ENCODE data around the gene VAV2. TPM values are rescaled to one million over a fixed set of nuclear protein-coding genes. Genes with fewer than 3 reads are reported as not detected.

The VAV2 gene
- total RNA-seq, 3 donors from 2014 or later (not counting 1 experiment from before 2014, with no cell fraction given): 3.9 to 5.1 (median 4.8) TPM

DNA sequence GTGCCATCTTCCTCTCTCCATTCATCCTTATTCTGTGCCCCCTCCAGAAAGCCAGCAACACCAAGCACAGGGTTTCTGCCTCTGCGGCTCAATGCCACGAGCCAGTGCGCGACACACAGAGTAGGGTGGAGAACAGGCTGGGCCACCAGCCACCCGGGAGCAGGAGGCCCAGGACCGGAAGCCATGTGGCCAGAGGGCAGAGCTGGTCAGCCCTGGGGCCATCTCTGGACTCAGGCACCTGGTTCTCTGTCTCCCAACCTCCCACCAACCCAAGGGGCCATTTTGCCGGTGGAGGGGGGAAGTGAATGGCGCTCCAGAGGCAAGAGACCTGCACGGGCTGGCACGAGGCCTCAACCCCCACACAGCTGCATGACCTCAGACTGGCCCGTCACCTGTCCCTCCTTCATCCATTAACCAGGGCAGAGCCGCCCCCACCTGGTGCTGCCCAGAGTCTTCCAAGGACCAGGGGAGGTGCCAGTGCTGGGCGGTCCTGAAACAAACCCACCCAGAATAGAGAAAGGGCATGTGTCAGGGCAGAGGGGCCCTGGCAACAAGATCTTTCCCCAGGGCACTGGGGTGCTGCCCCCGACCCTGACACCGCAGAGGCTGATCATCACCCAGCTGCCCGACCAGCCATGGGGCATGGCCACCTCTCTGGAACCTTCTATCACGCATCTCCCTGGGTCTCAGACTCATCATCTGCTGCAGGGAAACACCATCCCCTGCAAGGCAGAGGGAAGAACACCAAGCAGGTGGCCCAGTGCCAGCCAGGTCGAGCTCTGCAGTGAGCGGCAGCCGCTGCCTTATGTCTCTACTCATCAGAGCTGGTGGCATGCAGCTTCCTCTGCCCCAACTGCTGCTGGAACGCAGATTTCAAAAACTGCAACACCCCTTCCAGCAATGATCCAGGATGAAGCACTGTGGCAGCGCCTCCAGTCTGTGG, 11.9 kb downstream of the VAV2 start:
- H3K4me3 Mint-ChIP-seq: no peak overlapping the region
- intact Hi-C loops (cut with micrococcal nuclease): no loop called here
- ATAC-seq (no peak), DNase-seq (no peak)
- H3K27ac Mint-ChIP-seq: no peak overlapping the region
- no peaks in the 10 kb centered on the region for H3K9me3 ChIP-seq (ENCODE audit: control insufficient read depth, insufficient read depth, low read length)
- H3K4me1 ChIP-seq (ENCODE audit: control insufficient read depth, insufficient read depth, low read length): peaks cover 13% of the 10 kb centered on the region
- TF ChIP-seq, protein P1, sequence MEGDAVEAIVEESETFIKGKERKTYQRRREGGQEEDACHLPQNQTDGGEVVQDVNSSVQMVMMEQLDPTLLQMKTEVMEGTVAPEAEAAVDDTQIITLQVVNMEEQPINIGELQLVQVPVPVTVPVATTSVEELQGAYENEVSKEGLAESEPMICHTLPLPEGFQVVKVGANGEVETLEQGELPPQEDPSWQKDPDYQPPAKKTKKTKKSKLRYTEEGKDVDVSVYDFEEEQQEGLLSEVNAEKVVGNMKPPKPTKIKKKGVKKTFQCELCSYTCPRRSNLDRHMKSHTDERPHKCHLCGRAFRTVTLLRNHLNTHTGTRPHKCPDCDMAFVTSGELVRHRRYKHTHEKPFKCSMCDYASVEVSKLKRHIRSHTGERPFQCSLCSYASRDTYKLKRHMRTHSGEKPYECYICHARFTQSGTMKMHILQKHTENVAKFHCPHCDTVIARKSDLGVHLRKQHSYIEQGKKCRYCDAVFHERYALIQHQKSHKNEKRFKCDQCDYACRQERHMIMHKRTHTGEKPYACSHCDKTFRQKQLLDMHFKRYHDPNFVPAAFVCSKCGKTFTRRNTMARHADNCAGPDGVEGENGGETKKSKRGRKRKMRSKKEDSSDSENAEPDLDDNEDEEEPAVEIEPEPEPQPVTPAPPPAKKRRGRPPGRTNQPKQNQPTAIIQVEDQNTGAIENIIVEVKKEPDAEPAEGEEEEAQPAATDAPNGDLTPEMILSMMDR (IDR thresholded peaks at IDR 0.05): no peak
- no peaks in the 10 kb centered on the region for H3K36me3 Mint-ChIP-seq
- no peaks in the 10 kb centered on the region for H3K27me3 Mint-ChIP-seq (ENCODE audit: low read depth in 2 of 2)
- no peaks in the 10 kb centered on the region for H3K4me1 Mint-ChIP-seq
- no peaks in the 10 kb centered on the region for H3K27me3 ChIP-seq (ENCODE audit: control insufficient read depth, insufficient read depth, low read length)
- WGBS (ENCODE audit: insufficient coverage): 87% methylated on average over 22 of the region's 22 CpGs
- no peaks in the 10 kb centered on the region for H3K9me3 Mint-ChIP-seq
- no peak overlapping the region for H3K27ac ChIP-seq (ENCODE audit: low read length)
- no peaks in the 10 kb centered on the region for H3K36me3 ChIP-seq (ENCODE audit: control insufficient read depth, insufficient read depth, low read length)
- H3K4me3 ChIP-seq (ENCODE audit: low read length): no peak overlapping the region

DNA sequence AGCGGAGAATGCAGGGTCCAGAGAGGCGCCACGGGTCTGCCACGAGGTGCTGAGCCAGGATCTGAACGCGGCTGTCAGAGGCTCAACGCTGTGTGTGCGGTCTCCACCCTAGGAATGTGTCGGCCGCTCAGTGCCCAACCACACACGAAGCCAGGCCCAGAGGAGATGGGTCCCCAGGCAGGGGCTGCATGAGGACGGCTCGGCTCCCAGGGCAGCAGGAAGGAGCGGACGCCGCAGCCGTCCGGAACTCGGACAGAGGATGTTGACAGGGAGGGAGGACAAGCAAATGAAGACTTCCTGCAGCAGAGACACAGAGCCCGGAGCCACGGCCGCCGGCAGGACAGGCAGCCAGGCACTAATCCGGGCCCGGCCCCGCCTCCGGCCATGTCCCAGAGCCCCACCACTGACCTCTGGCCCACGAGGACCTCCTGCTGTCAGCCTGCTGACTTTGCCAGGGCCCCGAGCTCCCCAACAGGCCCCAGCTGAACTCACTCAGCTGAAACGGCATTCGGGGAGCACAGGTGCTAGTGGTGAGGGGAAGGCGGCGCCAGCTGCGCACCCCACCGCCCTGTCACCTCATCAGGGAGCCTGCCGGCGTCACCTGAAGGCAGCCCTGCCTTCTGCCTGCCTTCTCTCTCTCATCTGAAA, 12.7 kb downstream of the VAV2 start:
- Histone ChIP-seq H3K36me3 (ENCODE audit: control insufficient read depth, insufficient read depth, low read length) (no peaks in the 10 kb centered on the region), H3K27ac (ENCODE audit: low read length) (no peak overlapping the region), H3K4me1 (ENCODE audit: control insufficient read depth, insufficient read depth, low read length) (peaks cover 14% of the 10 kb centered on the region), H3K4me3 (ENCODE audit: low read length) (no peak overlapping the region), H3K27me3 (ENCODE audit: control insufficient read depth, insufficient read depth, low read length) (no peaks in the 10 kb centered on the region), H3K9me3 (ENCODE audit: control insufficient read depth, insufficient read depth, low read length) (no peaks in the 10 kb centered on the region)
- DNase-seq: no peak
- WGBS (ENCODE audit: insufficient coverage): 64% methylated on average over 37 of the region's 37 CpGs
- TF ChIP-seq, protein P1 (IDR thresholded peaks at IDR 0.05): no peak
- H3K27ac Mint-ChIP-seq: no peak overlapping the region
- ATAC-seq: no peak
- no peaks in the 10 kb centered on the region for H3K27me3 Mint-ChIP-seq (ENCODE audit: low read depth in 2 of 2)
- intact Hi-C loops (cut with micrococcal nuclease): no loop called here
- H3K4me3 Mint-ChIP-seq: peak overlapping the region; percentile 53
- no peaks in the 10 kb centered on the region for H3K9me3 Mint-ChIP-seq
- no peaks in the 10 kb centered on the region for H3K36me3 Mint-ChIP-seq
- H3K4me1 Mint-ChIP-seq: no peaks in the 10 kb centered on the region

DNA sequence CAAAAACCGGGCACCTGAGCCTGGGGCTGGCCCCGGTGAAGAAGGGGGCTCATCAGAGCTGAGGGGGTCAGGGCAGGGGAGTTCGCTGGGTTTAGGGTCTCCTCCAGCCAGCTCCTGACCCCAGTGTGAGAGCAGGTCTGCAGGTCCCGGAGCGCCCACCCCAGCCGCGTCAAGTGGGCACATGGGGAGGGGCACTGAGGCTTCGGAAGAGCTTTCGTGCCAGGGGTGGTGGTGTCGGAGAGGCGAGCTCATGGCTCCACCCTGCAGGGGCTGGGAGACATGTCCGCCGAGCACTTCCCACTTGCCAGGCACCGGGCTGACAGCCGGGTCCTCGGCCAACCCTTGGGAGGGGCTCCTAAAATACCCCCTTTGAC, 13.2 kb downstream of the VAV2 start:
- no peak for ATAC-seq
- 91% methylated on average over 16 of the region's 16 CpGs for WGBS (ENCODE audit: insufficient coverage)

More for the DNA sequence above, 13.2 kb downstream of the VAV2 start:
- Histone ChIP-seq H3K9me3 (ENCODE audit: control insufficient read depth, insufficient read depth, low read length) (no peaks in the 10 kb centered on the region), H3K27me3 (ENCODE audit: control insufficient read depth, insufficient read depth, low read length) (no peaks in the 10 kb centered on the region), H3K36me3 (ENCODE audit: control insufficient read depth, insufficient read depth, low read length) (no peaks in the 10 kb centered on the region), H3K4me1 (ENCODE audit: control insufficient read depth, insufficient read depth, low read length) (peaks cover 19% of the 10 kb centered on the region), H3K4me3 (ENCODE audit: low read length) (no peak overlapping the region), H3K27ac (ENCODE audit: low read length) (no peak overlapping the region)
- H3K4me3 Mint-ChIP-seq: no peak overlapping the region
- no peaks in the 10 kb centered on the region for H3K27me3 Mint-ChIP-seq (ENCODE audit: low read depth in 2 of 2)
- no peaks in the 10 kb centered on the region for H3K4me1 Mint-ChIP-seq
- no peaks in the 10 kb centered on the region for H3K36me3 Mint-ChIP-seq
- H3K9me3 Mint-ChIP-seq: no peaks in the 10 kb centered on the region
- TF ChIP-seq, protein P1 (IDR thresholded peaks at IDR 0.05): no peak
- no peak for DNase-seq
- no peak overlapping the region for H3K27ac Mint-ChIP-seq
- intact Hi-C loops (cut with micrococcal nuclease): no loop called here
